Activated CD4-positive, alpha-beta memory T cell treated with anti-CD3 and anti-CD28 coated beads, Interleukin-2, amount 10 ng/mL, durations not matched to agents 7 days and 5 days (primary cell): ENCODE results near the gene DELE1. TPM values are rescaled to one million over a fixed set of nuclear protein-coding genes. Genes with fewer than 3 reads are reported as not detected.
A peak's percentile ranks its signal among the peaks of the same experiment; 100 is the strongest.

ENCODE experiments used
- CTCF ChIA-PET: fragments of 350-600 bp; sonication (Branson Sonifier 250); formaldehyde crosslinking; loops from one replicate; lab custom pipeline; 2021; ENCODE audit warnings: antibody characterized with exemption, inconsistent platforms; lab: Charles Lee
- POLR2A ChIA-PET: fragments of 350-600 bp; sonication (Branson Sonifier 250); formaldehyde crosslinking; loops from one replicate; lab custom pipeline; 2021; ENCODE audit warnings: antibody characterized with exemption; lab: Charles Lee
- DNase-seq: peaks from one replicate; pipeline ENCODE4 v3.0.0-alpha.2; 2020
- H3K27ac Mint-ChIP-seq: one replicate; pipeline ENCODE4 v1.8.0; 2021; ENCODE audit warnings: mild to moderate bottlenecking, mixed read lengths
- H3K27me3 Mint-ChIP-seq: one replicate; pipeline ENCODE4 v1.8.0; 2021; ENCODE audit warnings: mixed read lengths
- H3K36me3 Mint-ChIP-seq: one replicate; pipeline ENCODE4 v1.8.0; 2021; ENCODE audit warnings: low read depth, mixed read lengths
- H3K4me1 Mint-ChIP-seq: one replicate; pipeline ENCODE4 v1.8.0; 2021; ENCODE audit warnings: mixed read lengths
- H3K4me3 Mint-ChIP-seq: one replicate; pipeline ENCODE4 v1.8.0; 2021; ENCODE audit warnings: mild to moderate bottlenecking, mixed read lengths
- H3K9me3 Mint-ChIP-seq: one replicate; pipeline ENCODE4 v1.8.0; 2021; ENCODE audit warnings: mixed read lengths
- total RNA-seq, 2 experiments: library from RNA; stranded (reverse); gene quantifications; one replicate each; pipeline ENCODE4 v1.2.3, GENCODE V29; 2021

The DELE1 gene
- total RNA-seq, 2 experiments from 2014 or later, result 73.4 to 80.7 TPM

- H3K27ac Mint-ChIP-seq, result peak overlapping the region; percentile 80
These were observed 37.8 kb downstream of the DELE1 start for GRCh38 chr5:141961466-141961865.

GRCh38 chr5:141963701-141964100 lies 40.0 kb downstream of the DELE1 start:
- Mint-ChIP-seq H3K36me3 (no peaks in the 10 kb centered on the region), H3K27me3 (no peaks in the 10 kb centered on the region), H3K27ac (no peak overlapping the region), H3K4me1 (peaks cover 39% of the 10 kb centered on the region), H3K9me3 (no peaks in the 10 kb centered on the region), H3K4me3 (no peak overlapping the region)
- POLR2A ChIA-PET, result no interaction called here
- no peak for DNase-seq
- CTCF ChIA-PET, result interaction anchor here (0.7 to 1.6 kb wide), 4 partner anchors 23 to 280 kb away, joined by 3 to 13 read pairs (median 4); no protein-coding TSS in a partner anchor

More at GRCh38 chr5:141961466-141961865, 37.8 kb downstream of the DELE1 start:
- Mint-ChIP-seq H3K9me3 (no peaks in the 10 kb centered on the region), H3K4me1 (peaks cover 51% of the 10 kb centered on the region), H3K27me3 (no peaks in the 10 kb centered on the region), H3K36me3 (no peaks in the 10 kb centered on the region), H3K4me3 (no peak overlapping the region)
- POLR2A ChIA-PET, result interaction anchor here (0.9 to 5.1 kb wide), 15 partner anchors 8 to 342 kb away, joined by 3 to 70 read pairs (median 5); partner anchors contain the start of genes DELE1, DIAPH1, GNPDA1 and RNF14
- no peak for DNase-seq
- CTCF ChIA-PET, result interaction anchor here (0.5 to 6.9 kb wide), 58 partner anchors 9 to 532 kb away, joined by 3 to 214 read pairs (median 5); partner anchors contain the start of genes ARAP3, DELE1, FCHSD1 and GNPDA1

- CTCF ChIA-PET, result no interaction called here
- Mint-ChIP-seq H3K36me3 (peaks cover 7% of the 10 kb centered on the region), H3K27ac (no peak overlapping the region), H3K27me3 (no peaks in the 10 kb centered on the region), H3K4me3 (no peak overlapping the region), H3K4me1 (peaks cover 37% of the 10 kb centered on the region), H3K9me3 (no peaks in the 10 kb centered on the region)
- DNase-seq, result no peak
- POLR2A ChIA-PET, result no interaction called here
These were observed 41.4 kb downstream of the DELE1 start for GRCh38 chr5:141965071-141965470.

- Mint-ChIP-seq H3K4me3 (no peak overlapping the region), H3K4me1 (peaks cover 34% of the 10 kb centered on the region), H3K27ac (no peak overlapping the region), H3K36me3 (peaks cover 8% of the 10 kb centered on the region), H3K9me3 (no peaks in the 10 kb centered on the region), H3K27me3 (no peaks in the 10 kb centered on the region)
- POLR2A ChIA-PET, result no interaction called here
- DNase-seq, result no peak
- CTCF ChIA-PET, result interaction anchor here (4.5 kb wide), 1 partner anchor 274 kb away, joined by 51 read pairs; no protein-coding TSS in a partner anchor
These were observed 42.7 kb downstream of the DELE1 start for GRCh38 chr5:141966275-141966962.

- Mint-ChIP-seq H3K9me3 (no peaks in the 10 kb centered on the region), H3K4me1 (peaks cover 31% of the 10 kb centered on the region), H3K4me3 (no peak overlapping the region), H3K27me3 (no peaks in the 10 kb centered on the region), H3K27ac (no peak overlapping the region), H3K36me3 (peaks cover 10% of the 10 kb centered on the region)
- ChIA-PET POLR2A (no interaction called here), CTCF (interaction anchor here (0.9 to 6.9 kb wide), 5 partner anchors 8 to 375 kb away, joined by 3 to 189 read pairs (median 47); partner anchors contain the start of gene PCDH12)
- no peak for DNase-seq
These were observed 43.3 kb downstream of the DELE1 start for GRCh38 chr5:141966963-141967333.

- DNase-seq, result peak; percentile 96
- ChIA-PET CTCF (interaction anchor here (0.5 to 6.9 kb wide), 59 partner anchors 9 to 505 kb away, joined by 3 to 189 read pairs (median 5); partner anchors contain the start of genes DELE1, FCHSD1, GNPDA1 and HDAC3), POLR2A (interaction anchor here (0.7 to 3.1 kb wide), 49 partner anchors 8 to 1034 kb away, joined by 3 to 70 read pairs (median 5); partner anchors contain the start of genes DELE1, DIAPH1, FCHSD1 and GNPDA1)
- H3K4me3 Mint-ChIP-seq, result peak within 1 kb of the TSS; percentile 93
- H3K9me3 Mint-ChIP-seq, result no peaks in the 10 kb centered on the region
- H3K27ac Mint-ChIP-seq, result peak within 1 kb of the TSS; percentile 93
- H3K27me3 Mint-ChIP-seq, result no peaks in the 10 kb centered on the region
- peaks cover 25% of the 10 kb centered on the region for H3K36me3 Mint-ChIP-seq
- H3K4me1 Mint-ChIP-seq, result peaks cover 40% of the 10 kb centered on the region
These were observed 45.4 kb downstream of the DELE1 start, which contains the start of gene RNF14 for GRCh38 chr5:141968914-141969608. Gene RNF14 (plus strand): TSS chr5:141969105. CDS start chr5:141973589, 4,484 bp downstream.

GRCh38 chr5:141969783-141970771 lies 46.4 kb downstream of the DELE1 start:
- ChIA-PET CTCF (interaction anchor here (0.7 to 6.9 kb wide), 40 partner anchors 8 to 504 kb away, joined by 3 to 189 read pairs (median 7); partner anchors contain the start of genes DELE1, FCHSD1, GNPDA1 and NDFIP1), POLR2A (interaction anchor here (0.7 to 3.1 kb wide), 46 partner anchors 8 to 1033 kb away, joined by 3 to 70 read pairs (median 5); partner anchors contain the start of genes DELE1, DIAPH1, FCHSD1 and GNPDA1)
- Mint-ChIP-seq H3K4me1 (peaks cover 44% of the 10 kb centered on the region), H3K9me3 (no peaks in the 10 kb centered on the region), H3K36me3 (peaks cover 34% of the 10 kb centered on the region), H3K27ac (peak overlapping the region; percentile 93), H3K27me3 (no peaks in the 10 kb centered on the region), H3K4me3 (peak overlapping the region; percentile 93)
- DNase-seq, result no peak

- Mint-ChIP-seq H3K36me3 (peaks cover 48% of the 10 kb centered on the region), H3K9me3 (no peaks in the 10 kb centered on the region), H3K27me3 (no peaks in the 10 kb centered on the region), H3K4me3 (no peak overlapping the region), H3K27ac (peak overlapping the region; percentile 22), H3K4me1 (peaks cover 37% of the 10 kb centered on the region)
- POLR2A ChIA-PET, result no interaction called here
- CTCF ChIA-PET, result interaction anchor here (6.9 kb wide), 1 partner anchor 15 kb away, joined by 189 read pairs; the partner anchor contains the start of gene PCDH12
- DNase-seq, result no peak
These were observed 50.4 kb downstream of the DELE1 start for GRCh38 chr5:141973871-141974595.

- Mint-ChIP-seq H3K27me3 (no peaks in the 10 kb centered on the region), H3K4me1 (peaks cover 21% of the 10 kb centered on the region), H3K9me3 (no peaks in the 10 kb centered on the region), H3K36me3 (peaks cover 54% of the 10 kb centered on the region), H3K4me3 (no peak overlapping the region), H3K27ac (no peak overlapping the region)
- POLR2A ChIA-PET, result interaction anchor here (0.8 to 1.3 kb wide), 2 partner anchors 10 to 132 kb away, joined by 3 to 4 read pairs; partner anchors contain the start of gene NDFIP1
- no peak for DNase-seq
- CTCF ChIA-PET, result interaction anchor here (0.6 to 3.6 kb wide), 8 partner anchors 10 to 888 kb away, joined by 3 to 27 read pairs (median 4); partner anchors contain the start of gene GNPDA1
These were observed 52.5 kb downstream of the DELE1 start for GRCh38 chr5:141976176-141976575.

- DNase-seq, result no peak
- peaks cover 55% of the 10 kb centered on the region for H3K36me3 Mint-ChIP-seq
- H3K27ac Mint-ChIP-seq, result no peak overlapping the region
- H3K4me3 Mint-ChIP-seq, result no peak overlapping the region
- ChIA-PET POLR2A (interaction anchor here (2.5 kb wide), 1 partner anchor 9 kb away, joined by 10 read pairs; the partner anchor contains the start of gene RNF14), CTCF (interaction anchor here (1.2 to 3.6 kb wide), 6 partner anchors 9 to 286 kb away, joined by 3 to 31 read pairs (median 12); partner anchors contain the start of gene RNF14)
- peaks cover 14% of the 10 kb centered on the region for H3K4me1 Mint-ChIP-seq
- no peaks in the 10 kb centered on the region for H3K27me3 Mint-ChIP-seq
- no peaks in the 10 kb centered on the region for H3K9me3 Mint-ChIP-seq
These were observed 54.7 kb downstream of the DELE1 start for GRCh38 chr5:141978389-141978788.

GRCh38 chr5:141982626-141983025 lies 59.0 kb downstream of the DELE1 start:
- POLR2A ChIA-PET, result no interaction called here
- CTCF ChIA-PET, result no interaction called here
- peaks cover 54% of the 10 kb centered on the region for H3K36me3 Mint-ChIP-seq
- no peak for DNase-seq
- no peaks in the 10 kb centered on the region for H3K27me3 Mint-ChIP-seq
- no peak overlapping the region for H3K27ac Mint-ChIP-seq
- no peaks in the 10 kb centered on the region for H3K9me3 Mint-ChIP-seq
- H3K4me1 Mint-ChIP-seq, result no peaks in the 10 kb centered on the region
- no peak overlapping the region for H3K4me3 Mint-ChIP-seq
